ENCODE data around the gene DBN1. TPM values are rescaled to one million over a fixed set of nuclear protein-coding genes. Genes with fewer than 3 reads are reported as not detected.
"Not testable (repeated sequence)": the region's sequence is repeated elsewhere in the genome, so short reads cannot be mapped to it uniquely, and the experiment has no call there.

DBN1 gene
- total RNA-seq, 4 donors from 2014 or later: 10.1 to 201 (median 17.4) TPM

GRCh38 chr5:177489119-177489716, 15.8 kb upstream of the DBN1 start:
- H3K27me3 ChIP-seq: no peaks in the 10 kb centered on the region
- peaks cover 20 to 48% (median 27%) of the 10 kb centered on the region in 4 donors for H3K4me1 ChIP-seq
- peak overlapping the region in 3 of 4 donors; percentile 28 to 95 (median 94) for H3K27ac ChIP-seq
- H3K4me3 ChIP-seq: no peak overlapping the region
- intact Hi-C loops (cut with DNase I; ENCODE audit: low total_unique reads) (no loop called here), in situ Hi-C loops (cut with MboI; ENCODE audit: low pct_ligation_motif_present in 1 of 4, low pct_unique_long_range_greater_than_20kb in 1 of 4, low sequenced_read_pairs in 3 of 4) (no loop called here)
- H3K36me3 ChIP-seq: no peaks in the 10 kb centered on the region
- WGBS, 2 donors (ENCODE audit: low coverage in 1 of 2): 56% methylated on average over 26 of the region's 26 CpGs; no CpG with 5 or more reads in 1 of the 2 donors
- TF ChIP-seq, protein P1, sequence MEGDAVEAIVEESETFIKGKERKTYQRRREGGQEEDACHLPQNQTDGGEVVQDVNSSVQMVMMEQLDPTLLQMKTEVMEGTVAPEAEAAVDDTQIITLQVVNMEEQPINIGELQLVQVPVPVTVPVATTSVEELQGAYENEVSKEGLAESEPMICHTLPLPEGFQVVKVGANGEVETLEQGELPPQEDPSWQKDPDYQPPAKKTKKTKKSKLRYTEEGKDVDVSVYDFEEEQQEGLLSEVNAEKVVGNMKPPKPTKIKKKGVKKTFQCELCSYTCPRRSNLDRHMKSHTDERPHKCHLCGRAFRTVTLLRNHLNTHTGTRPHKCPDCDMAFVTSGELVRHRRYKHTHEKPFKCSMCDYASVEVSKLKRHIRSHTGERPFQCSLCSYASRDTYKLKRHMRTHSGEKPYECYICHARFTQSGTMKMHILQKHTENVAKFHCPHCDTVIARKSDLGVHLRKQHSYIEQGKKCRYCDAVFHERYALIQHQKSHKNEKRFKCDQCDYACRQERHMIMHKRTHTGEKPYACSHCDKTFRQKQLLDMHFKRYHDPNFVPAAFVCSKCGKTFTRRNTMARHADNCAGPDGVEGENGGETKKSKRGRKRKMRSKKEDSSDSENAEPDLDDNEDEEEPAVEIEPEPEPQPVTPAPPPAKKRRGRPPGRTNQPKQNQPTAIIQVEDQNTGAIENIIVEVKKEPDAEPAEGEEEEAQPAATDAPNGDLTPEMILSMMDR (IDR thresholded peaks at IDR 0.05): peak in 4 of 5 experiments; percentile 12 to 24 (median 24)
- no peak for TF ChIP-seq POLR2A (IDR thresholded peaks at IDR 0.05)
- peak; percentile 63 for DNase-seq
- H3K9me3 ChIP-seq: no peaks in the 10 kb centered on the region

GRCh38 chr5:177487975-177488374, 14.5 kb upstream of the DBN1 start:
- H3K27ac ChIP-seq: peak overlapping the region in 2 of 4 donors; percentile 1 to 94
- no peaks in the 10 kb centered on the region for H3K9me3 ChIP-seq
- H3K27me3 ChIP-seq: no peaks in the 10 kb centered on the region
- 78 to 93% methylated on average over 5 to 15 of the region's 15 CpGs for WGBS, 2 donors (ENCODE audit: low coverage in 1 of 2)
- TF ChIP-seq POLR2AphosphoS5 (IDR thresholded peaks at IDR 0.05): no peak
- TF ChIP-seq, protein P1 (IDR thresholded peaks at IDR 0.05): no peak
- no peak for TF ChIP-seq EP300 (IDR thresholded peaks at IDR 0.05; ENCODE audit: low read depth)
- TF ChIP-seq POLR2A (IDR thresholded peaks at IDR 0.05): no peak
- no peak for DNase-seq
- in situ Hi-C loops (cut with MboI; ENCODE audit: low pct_ligation_motif_present in 1 of 4, low pct_unique_long_range_greater_than_20kb in 1 of 4, low sequenced_read_pairs in 3 of 4): no loop called here
- intact Hi-C loops (cut with DNase I; ENCODE audit: low total_unique reads): no loop called here
- no peak overlapping the region for H3K4me3 ChIP-seq
- peaks cover 10 to 39% (median 21%) of the 10 kb centered on the region in 4 donors for H3K4me1 ChIP-seq
- no peaks in the 10 kb centered on the region for H3K36me3 ChIP-seq

DNA sequence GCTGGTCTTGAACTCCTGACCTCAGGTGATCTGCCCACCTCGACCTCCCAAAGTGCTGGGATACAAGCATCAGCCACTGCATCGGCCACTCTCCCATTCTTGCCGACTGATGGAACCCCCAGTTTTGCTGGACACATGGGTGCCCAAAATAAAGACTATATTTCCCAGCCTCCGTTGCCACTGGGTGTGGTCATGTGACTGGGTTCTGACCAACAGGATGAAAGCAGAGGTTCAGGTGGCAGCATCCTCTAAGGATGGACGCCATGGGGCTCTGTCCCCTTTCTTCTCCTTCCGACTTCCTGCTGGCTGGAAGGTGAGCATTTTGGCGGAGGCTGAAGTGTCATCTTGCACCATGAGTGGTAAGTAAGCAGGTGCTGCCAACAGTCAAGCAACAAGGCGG, 13.7 kb upstream of the DBN1 start:
- H3K27ac ChIP-seq: peak overlapping the region in 1 of 4 donors; percentile 15
- no peaks in the 10 kb centered on the region for H3K27me3 ChIP-seq
- in situ Hi-C loops (cut with MboI; ENCODE audit: low pct_ligation_motif_present in 1 of 4, low pct_unique_long_range_greater_than_20kb in 1 of 4, low sequenced_read_pairs in 3 of 4): no loop called here
- H3K4me1 ChIP-seq: peaks cover 6 to 30% (median 19%) of the 10 kb centered on the region in 4 donors
- no peaks in the 10 kb centered on the region for H3K36me3 ChIP-seq
- no peak overlapping the region for H3K4me3 ChIP-seq
- 88% methylated on average over 8 of the region's 8 CpGs; no CpG with 5 or more reads in 1 of the 2 donors for WGBS, 2 donors (ENCODE audit: low coverage in 1 of 2)
- no peak for DNase-seq
- H3K9me3 ChIP-seq: no peaks in the 10 kb centered on the region
- TF ChIP-seq POLR2A (IDR thresholded peaks at IDR 0.05) (no peak), POLR2AphosphoS5 (IDR thresholded peaks at IDR 0.05) (no peak), EP300 (IDR thresholded peaks at IDR 0.05; ENCODE audit: low read depth) (no peak)
- TF ChIP-seq, protein P1 (IDR thresholded peaks at IDR 0.05): no peak
- intact Hi-C loops (cut with DNase I; ENCODE audit: low total_unique reads): no loop called here

DNA sequence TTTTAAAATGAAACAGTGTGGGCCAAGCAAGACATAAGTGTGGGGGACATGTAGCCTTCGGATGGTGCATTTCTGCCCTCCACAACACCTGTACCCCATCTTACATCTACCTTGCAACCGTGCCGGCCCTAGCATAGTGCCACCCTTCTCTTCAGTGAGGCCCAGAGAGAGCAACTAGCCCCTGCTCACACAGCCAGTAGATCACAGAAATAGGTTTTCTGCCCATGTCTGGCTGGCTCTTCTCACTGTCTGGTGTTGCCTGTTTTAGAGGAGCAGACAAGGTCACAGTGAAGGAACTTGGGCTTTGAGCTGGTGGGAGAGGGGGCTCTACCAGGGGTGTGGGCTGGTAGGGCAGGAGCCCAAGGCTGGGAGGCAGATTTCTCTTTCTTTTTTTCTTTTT, 12.8 kb upstream of the DBN1 start:
- Histone ChIP-seq H3K4me1 (peaks cover 4 to 25% (median 15%) of the 10 kb centered on the region in 4 donors), H3K9me3 (no peaks in the 10 kb centered on the region), H3K36me3 (no peaks in the 10 kb centered on the region), H3K4me3 (no peak overlapping the region), H3K27ac (no peak overlapping the region), H3K27me3 (no peaks in the 10 kb centered on the region)
- TF ChIP-seq EP300 (IDR thresholded peaks at IDR 0.05; ENCODE audit: low read depth): no peak
- WGBS, 2 donors (ENCODE audit: low coverage in 1 of 2): 89% methylated on average over 3 of the region's 3 CpGs; no CpG with 5 or more reads in 1 of the 2 donors
- intact Hi-C loops (cut with DNase I; ENCODE audit: low total_unique reads): no loop called here
- in situ Hi-C loops (cut with MboI; ENCODE audit: low pct_ligation_motif_present in 1 of 4, low pct_unique_long_range_greater_than_20kb in 1 of 4, low sequenced_read_pairs in 3 of 4): no loop called here
- DNase-seq: no peak

- H3K4me3 ChIP-seq; intact Hi-C loops (cut with DNase I; ENCODE audit: low total_unique reads); H3K9me3 ChIP-seq; H3K27me3 ChIP-seq; H3K36me3 ChIP-seq; DNase-seq; in situ Hi-C loops (cut with MboI; ENCODE audit: low pct_ligation_motif_present in 1 of 4, low pct_unique_long_range_greater_than_20kb in 1 of 4, low sequenced_read_pairs in 3 of 4): not testable (repeated sequence)
- 100% methylated on average over 3 of the region's 3 CpGs; no CpG with 5 or more reads in 1 of the 2 donors for WGBS, 2 donors (ENCODE audit: low coverage in 1 of 2)
- peak overlapping the region in 2 of 4 donors; percentile 15 to 91 for H3K27ac ChIP-seq
- peaks cover 3 to 26% (median 15%) of the 10 kb centered on the region in 4 donors for H3K4me1 ChIP-seq
Observed at GRCh38 chr5:177485753-177486152, 12.3 kb upstream of the DBN1 start.

All from transverse colon (tissue), 4 donors.